ENCODE measurements around the gene ASCL1.

GRCh38 chr12:102958830-102959176 lies 1.3 kb downstream of the ASCL1 start:
- TF ChIP-seq SIN3A (IDR thresholded peaks at IDR 0.05; ENCODE audit: borderline replicate concordance, low read depth, low read length), result no peak
- TF ChIP-seq EP300 (IDR thresholded peaks at IDR 0.05; ENCODE audit: borderline replicate concordance in 1 of 2, low read depth in 1 of 2, low read length in 1 of 2), result no peak
- TF ChIP-seq CTCF (IDR thresholded peaks at IDR 0.05), result no peak
- TF ChIP-seq TAF1 (IDR thresholded peaks at IDR 0.05; ENCODE audit: borderline replicate concordance, low read depth, low read length), result no peak
- no peak for TF ChIP-seq RAD21 (IDR thresholded peaks at IDR 0.05; ENCODE audit: low read length)
- TF ChIP-seq CHD2 (IDR thresholded peaks at IDR 0.05; ENCODE audit: low read length, partially characterized antibody), result no peak
- no peak for TF ChIP-seq POLR2AphosphoS5 (IDR thresholded peaks at IDR 0.05; ENCODE audit: low read depth, low read length)
- no peak for TF ChIP-seq MAX (IDR thresholded peaks at IDR 0.05; ENCODE audit: low read depth)
- TF ChIP-seq YY1 (IDR thresholded peaks at IDR 0.05; ENCODE audit: low read depth), result no peak
